ENCODE data around the gene HIF3A.
"Not testable (repeated sequence)": the region's sequence is repeated elsewhere in the genome, so short reads cannot be mapped to it uniquely, and the experiment has no call there.

The HIF3A gene

DNA sequence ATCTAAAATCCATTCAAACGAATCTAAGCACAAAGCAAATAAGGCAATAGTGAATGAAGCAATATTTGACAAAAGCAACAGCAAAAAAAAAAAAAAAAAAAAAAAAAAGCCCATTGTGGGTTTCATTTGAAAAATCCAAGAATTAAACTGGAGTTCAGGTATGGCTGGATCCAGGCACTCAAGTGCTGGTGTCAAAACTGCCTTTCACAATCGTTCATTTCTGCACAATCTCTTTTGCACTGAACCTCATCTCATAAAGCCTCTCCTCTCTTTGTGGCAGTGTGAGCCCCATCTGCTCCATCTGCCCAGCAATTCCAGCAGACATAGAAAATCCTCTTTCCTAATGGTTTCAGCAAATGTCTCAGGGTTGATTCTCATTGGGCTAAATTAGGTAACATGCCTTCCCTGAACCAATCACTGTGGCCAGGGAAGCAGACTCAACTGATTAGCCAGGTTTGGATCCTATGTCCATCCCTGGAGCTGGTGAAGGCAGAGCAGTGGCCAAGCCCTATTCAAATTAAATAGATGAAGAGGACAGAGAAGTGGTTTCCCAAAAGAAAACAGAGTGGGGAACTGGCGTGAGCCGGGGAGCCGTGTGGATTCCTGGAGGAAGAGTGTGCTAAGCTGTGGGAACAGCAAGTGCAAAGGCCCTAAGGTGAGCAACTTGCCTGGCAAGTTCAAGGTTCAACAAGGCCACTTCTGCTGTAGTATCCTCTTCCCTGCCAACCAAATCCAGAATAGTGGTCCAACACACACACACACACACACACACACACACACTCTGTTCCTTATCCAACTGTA is 1.2 kb upstream of the HIF3A start:
- no peak for DNase-seq

DNA sequence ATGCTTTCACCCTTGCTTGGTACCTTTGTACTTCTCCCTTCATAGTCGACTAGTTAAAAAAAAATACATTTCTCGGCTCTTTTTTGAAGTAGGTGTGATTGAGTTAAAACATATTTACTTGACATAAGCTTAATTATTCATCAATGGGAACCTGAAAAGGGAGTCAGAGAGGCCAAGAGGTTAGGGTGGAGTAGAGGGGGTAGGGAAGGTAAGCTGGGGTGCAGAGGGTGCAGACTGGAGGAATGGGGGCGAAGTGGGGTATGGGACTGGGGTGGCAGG is 701 bp upstream of the HIF3A start:
- no peak for DNase-seq

GRCh38 chr19:46297700-46298478 is 1.0 kb downstream of the HIF3A start:
- no peak for DNase-seq

DNA sequence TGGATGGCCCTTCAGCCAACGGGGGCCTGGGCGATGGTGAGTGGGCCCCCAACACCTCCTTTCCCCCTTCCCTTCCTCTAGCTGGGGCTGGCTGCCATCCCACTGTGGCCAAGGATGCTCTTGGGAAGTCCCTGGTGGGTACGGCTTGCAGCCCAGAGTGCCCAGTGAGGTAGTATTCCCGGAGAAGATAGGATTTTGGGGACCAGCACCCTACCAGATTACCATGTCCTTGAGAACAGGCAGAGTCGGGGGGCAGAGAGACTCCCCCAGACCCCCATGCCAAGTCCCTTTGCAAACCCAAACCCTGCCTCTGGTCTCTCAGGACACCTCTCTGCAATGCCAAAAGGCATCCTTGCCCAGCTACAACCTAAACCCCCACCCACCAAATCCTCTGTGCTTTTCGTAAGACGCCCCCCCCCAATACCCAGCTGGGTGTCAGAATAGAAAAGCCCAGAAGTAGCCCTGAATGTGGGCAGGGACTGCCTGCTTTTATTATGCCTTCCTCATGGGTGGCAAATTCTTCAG is 1.7 kb downstream of the HIF3A start:
- DNase-seq, result no peak

- DNase-seq, result peak; percentile 68
Measured at GRCh38 chr19:46299004-46299509, 2.2 kb downstream of the HIF3A start.

DNA sequence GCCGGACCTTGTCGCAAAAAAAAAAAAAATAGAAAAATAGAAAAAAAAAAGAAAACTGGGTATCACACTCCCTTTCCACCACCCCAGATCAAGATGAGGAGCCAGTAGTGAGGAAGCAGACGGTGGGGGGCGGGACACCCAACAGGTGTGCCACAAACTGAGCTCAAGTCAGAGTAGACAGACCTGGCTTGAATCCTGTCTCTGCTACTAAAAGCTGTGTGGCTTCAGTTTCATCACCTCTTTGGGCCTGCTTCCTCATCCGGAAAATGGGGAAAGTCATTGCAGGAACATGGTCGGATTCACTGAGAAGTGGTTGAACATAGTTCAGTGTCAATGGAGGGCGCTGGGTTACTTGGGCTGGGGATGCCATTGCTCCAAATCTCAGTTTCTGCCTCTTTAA is 2.9 kb downstream of the HIF3A start:
- no peak for DNase-seq

DNA sequence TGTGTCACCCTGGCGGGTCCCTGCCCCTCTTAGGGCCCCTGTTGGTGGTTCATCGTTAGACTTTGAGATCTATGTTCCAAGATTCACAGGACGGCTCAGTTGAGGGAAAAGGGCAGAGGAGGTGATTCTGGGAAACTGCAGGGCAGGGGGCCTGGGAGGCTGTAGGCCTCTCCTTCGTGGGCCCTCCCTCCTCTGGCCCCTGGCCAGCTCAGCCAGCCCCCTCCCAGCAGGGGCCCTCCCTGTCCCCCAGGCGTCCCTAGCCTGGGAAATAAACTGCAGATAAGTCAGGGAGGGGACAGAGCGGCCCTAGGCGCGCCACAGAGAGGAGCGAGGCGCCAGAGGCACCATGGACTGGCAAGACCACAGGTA is 6.5 kb downstream of the HIF3A start:
- DNase-seq, result no peak

DNA sequence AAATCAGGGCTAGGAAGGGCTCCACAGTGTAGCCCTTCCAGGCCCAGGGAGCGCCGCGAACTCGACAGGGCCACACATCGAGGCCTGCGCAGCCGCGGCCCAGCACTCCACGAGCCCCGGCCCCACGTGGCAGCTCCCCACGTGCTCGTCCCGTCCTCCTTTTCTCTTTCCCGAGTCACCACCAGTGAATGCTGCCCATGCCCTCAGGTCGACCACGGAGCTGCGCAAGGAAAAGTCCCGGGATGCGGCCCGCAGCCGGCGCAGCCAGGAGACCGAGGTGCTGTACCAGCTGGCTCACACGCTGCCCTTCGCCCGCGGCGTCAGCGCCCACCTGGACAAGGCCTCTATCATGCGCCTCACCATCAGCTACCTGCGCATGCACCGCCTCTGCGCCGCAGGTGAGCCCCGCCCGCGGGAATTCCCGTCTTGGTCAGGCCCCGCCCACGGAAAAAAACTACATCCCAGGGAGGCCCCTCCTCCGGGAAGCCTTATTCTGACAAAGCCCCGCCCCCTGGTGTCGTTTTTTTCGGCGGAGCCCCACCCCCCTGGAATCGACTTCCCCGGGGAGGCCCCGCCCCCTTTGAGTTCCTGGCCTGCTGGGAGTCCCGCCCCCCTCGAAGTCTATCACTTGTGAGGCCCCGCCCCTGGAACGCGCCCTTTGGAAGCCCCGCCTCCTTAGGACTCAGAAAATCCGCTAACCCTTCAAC is 7.0 kb downstream of the HIF3A start:
- DNase-seq, result no peak

DNA sequence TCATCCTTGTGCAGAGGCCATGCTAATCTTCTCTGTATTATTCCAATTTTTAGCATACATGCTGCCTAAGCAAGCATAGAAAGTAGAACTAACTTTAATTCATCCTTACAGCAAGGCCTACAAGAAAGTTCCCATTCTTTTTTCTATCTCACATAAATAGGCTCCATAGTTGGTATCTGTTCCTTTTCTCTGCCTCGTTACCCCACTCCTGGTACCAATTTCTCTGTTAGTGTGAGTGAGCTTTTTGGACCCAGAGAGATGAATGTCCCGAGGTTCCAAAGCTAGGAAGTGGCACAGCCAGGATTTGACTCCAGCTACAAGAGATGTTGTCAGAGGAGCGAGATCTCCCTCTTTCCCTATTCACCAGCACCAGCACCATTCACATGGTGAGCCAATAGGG is 9.7 kb downstream of the HIF3A start:
- no peak for DNase-seq

DNA sequence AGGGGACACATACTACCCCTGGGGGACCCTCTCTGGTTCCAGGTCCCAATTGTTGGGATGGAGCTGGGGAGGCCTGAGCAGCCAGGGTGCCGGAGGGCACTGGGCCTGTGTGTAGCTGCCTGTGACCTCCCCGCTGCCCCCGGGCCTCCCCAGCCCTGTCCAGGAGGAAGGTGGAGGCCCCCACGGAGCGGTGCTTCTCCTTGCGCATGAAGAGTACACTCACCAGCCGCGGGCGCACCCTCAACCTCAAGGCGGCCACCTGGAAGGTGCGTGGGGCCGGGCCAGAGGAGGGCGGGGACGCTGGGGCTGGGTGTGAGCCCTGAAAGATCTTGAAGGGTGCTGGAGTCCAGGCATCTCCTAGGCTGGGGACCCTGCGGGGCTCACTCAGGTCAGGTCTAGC is 11.7 kb downstream of the HIF3A start:
- DNase-seq, result no peak

GRCh38 chr19:46309056-46309455 is 12.2 kb downstream of the HIF3A start:
- no peak for DNase-seq

GRCh38 chr19:46311444-46311843 is 14.6 kb downstream of the HIF3A start:
- no peak for DNase-seq

- not testable (repeated sequence) for DNase-seq
Measured at GRCh38 chr19:46313540-46314469, 17.0 kb downstream of the HIF3A start.

- DNase-seq, result no peak
Measured at GRCh38 chr19:46317339-46317738, 20.5 kb downstream of the HIF3A start.

- DNase-seq, result no peak
Measured at GRCh38 chr19:46319613-46320012, 22.8 kb downstream of the HIF3A start.

- DNase-seq, result no peak
Measured at GRCh38 chr19:46320559-46320958, 23.7 kb downstream of the HIF3A start.

DNA sequence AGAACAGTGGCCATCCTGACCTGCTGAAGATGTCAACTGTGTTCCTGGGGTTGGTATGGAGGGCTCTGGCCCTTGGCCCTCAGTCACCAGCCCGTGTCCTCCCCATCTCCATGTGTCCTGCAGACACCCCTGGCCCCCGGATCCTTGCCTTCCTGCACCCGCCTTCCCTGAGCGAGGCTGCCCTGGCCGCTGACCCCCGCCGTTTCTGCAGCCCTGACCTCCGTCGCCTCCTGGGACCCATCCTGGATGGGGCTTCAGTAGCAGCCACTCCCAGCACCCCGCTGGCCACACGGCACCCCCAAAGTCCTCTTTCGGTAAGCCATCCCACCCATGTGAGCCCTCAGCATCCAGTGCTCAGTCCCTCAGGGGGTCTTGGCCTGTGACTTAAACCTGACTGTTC is 24.8 kb downstream of the HIF3A start:
- DNase-seq, result no peak

- not testable (repeated sequence) for DNase-seq
Measured at GRCh38 chr19:46323227-46323626, 26.4 kb downstream of the HIF3A start.

DNA sequence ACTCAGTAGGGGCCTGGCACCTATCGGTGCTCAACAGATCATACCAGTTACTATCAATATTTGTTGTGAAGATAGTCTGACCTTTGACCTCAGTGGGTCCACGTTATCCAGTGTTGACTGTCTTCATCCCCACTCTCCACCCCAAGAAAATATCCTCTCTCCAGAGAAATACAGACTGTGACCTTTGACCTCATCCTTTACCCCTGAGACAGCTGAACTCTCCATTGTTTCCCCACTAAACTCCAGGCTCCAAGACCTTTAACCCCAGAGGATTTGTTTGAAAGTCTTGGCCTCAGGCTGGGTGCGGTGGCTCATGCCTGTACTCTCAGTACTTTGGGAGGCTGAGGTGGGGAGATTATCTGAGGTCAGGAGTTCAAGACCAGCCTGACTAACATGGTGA is 27.4 kb downstream of the HIF3A start:
- no peak for DNase-seq

GRCh38 chr19:46326608-46327007 is 29.8 kb downstream of the HIF3A start:
- DNase-seq, result no peak

GRCh38 chr19:46328079-46328478 is 31.2 kb downstream of the HIF3A start:
- no peak for DNase-seq

GRCh38 chr19:46330319-46330918 is 33.6 kb downstream of the HIF3A start:
- no peak for DNase-seq
